Skeletal muscle tissue (tissue), 4 donors: ENCODE results near the gene SLC29A1. TPM values are rescaled to one million over a fixed set of nuclear protein-coding genes. Genes with fewer than 3 reads are reported as not detected.

ENCODE experiments used
- H3K27ac ChIP-seq: one replicate; pipeline ENCODE4 v1.7.0; 2013; ENCODE audit warnings: mild to moderate bottlenecking, low read depth, low read length, inconsistent platforms
- H3K27me3 ChIP-seq, 3 donors: one replicate each; pipeline ENCODE4 v1.7.0; 2013; ENCODE audit warnings: low read length in 3 of 3; ENCODE audit not compliant: control insufficient read depth in 3 of 3, insufficient read depth in 3 of 3
- H3K36me3 ChIP-seq, 3 donors: one replicate each; pipeline ENCODE4 v1.7.0; 2013; ENCODE audit warnings: low read length in 3 of 3; ENCODE audit not compliant: control insufficient read depth in 3 of 3, insufficient read depth in 3 of 3
- H3K4me1 ChIP-seq, 3 donors: one replicate each; pipeline ENCODE4 v1.7.0; 2013; ENCODE audit warnings: low read length in 3 of 3, mild to moderate bottlenecking in 3 of 3; ENCODE audit not compliant: control insufficient read depth in 3 of 3, insufficient read depth in 3 of 3
- H3K4me3 ChIP-seq, 3 donors: one replicate each; pipeline ENCODE4 v1.7.0; 2013; ENCODE audit warnings: low read length in 3 of 3
- H3K9ac ChIP-seq, 3 donors: one replicate each; pipeline ENCODE4 v1.7.0; 2013; ENCODE audit warnings: low read length in 3 of 3, mild to moderate bottlenecking in 3 of 3, moderate library complexity in 2 of 3, low read depth in 1 of 3
- H3K9me3 ChIP-seq, 3 donors: one replicate each; pipeline ENCODE4 v1.7.0; 2013; ENCODE audit warnings: low read length in 3 of 3; ENCODE audit not compliant: control insufficient read depth in 3 of 3
- total RNA-seq: library from RNA; depleted of rRNA; stranded (reverse); fragments of >200 nt; gene quantifications from one replicate; pipeline ENCODE4 v1.2.3, GENCODE V29; 2014
- donor health status: Osteomylitis.

The SLC29A1 gene
- total RNA-seq, 1 donor from 2014 or later, result 14.6 TPM

GRCh38 chr6:44245912-44246662 lies 22.7 kb downstream of the SLC29A1 start:
- Histone ChIP-seq H3K27ac (peak overlapping the region; percentile 99), H3K27me3 (no peaks in the 10 kb centered on the region), H3K36me3 (peaks cover 20 to 25% (median 25%) of the 10 kb centered on the region in 3 donors), H3K4me3 (peak overlapping the region; percentile 86 to 100 (median 94)), H3K9ac (peak overlapping the region; percentile 93 to 99 (median 95)), H3K4me1 (peaks cover 22 to 47% (median 25%) of the 10 kb centered on the region in 3 donors), H3K9me3 (no peaks in the 10 kb centered on the region)

GRCh38 chr6:44246663-44247337 lies 23.4 kb downstream of the SLC29A1 start, which contains the start of gene HSP90AB1:
Gene HSP90AB1, plus strand, starts transcription at chr6:44247101. Its CDS starts 1,529 bp downstream, at chr6:44248630.
- H3K9ac ChIP-seq, result peak within 1 kb of the TSS; percentile 93 to 99 (median 95)
- H3K27ac ChIP-seq, result peak within 1 kb of the TSS; percentile 99
- H3K4me3 ChIP-seq, result peak within 1 kb of the TSS; percentile 86 to 100 (median 94)
- no peaks in the 10 kb centered on the region for H3K9me3 ChIP-seq
- H3K36me3 ChIP-seq, result peaks cover 27 to 32% (median 32%) of the 10 kb centered on the region in 3 donors
- peaks cover 22 to 47% (median 27%) of the 10 kb centered on the region in 3 donors for H3K4me1 ChIP-seq
- H3K27me3 ChIP-seq, result no peaks in the 10 kb centered on the region

- peak overlapping the region; percentile 99 for H3K27ac ChIP-seq
- H3K9ac ChIP-seq, result peak overlapping the region; percentile 93 to 99 (median 95)
- H3K9me3 ChIP-seq, result no peaks in the 10 kb centered on the region
- peaks cover 33 to 39% (median 37%) of the 10 kb centered on the region in 3 donors for H3K36me3 ChIP-seq
- H3K4me1 ChIP-seq, result peaks cover 22 to 47% (median 32%) of the 10 kb centered on the region in 3 donors
- H3K27me3 ChIP-seq, result no peaks in the 10 kb centered on the region
- H3K4me3 ChIP-seq, result peak overlapping the region; percentile 86 to 100 (median 94)
These were observed 24.2 kb downstream of the SLC29A1 start for GRCh38 chr6:44247338-44248302.

GRCh38 chr6:44248579-44248978 lies 25.2 kb downstream of the SLC29A1 start:
- H3K4me3 ChIP-seq, result peak overlapping the region; percentile 24 to 100 (median 86)
- H3K9ac ChIP-seq, result peak overlapping the region in 2 of 3 donors; percentile 4 to 93
- no peaks in the 10 kb centered on the region for H3K9me3 ChIP-seq
- peak overlapping the region; percentile 99 for H3K27ac ChIP-seq
- peaks cover 22 to 51% (median 32%) of the 10 kb centered on the region in 3 donors for H3K4me1 ChIP-seq
- H3K36me3 ChIP-seq, result peaks cover 43 to 48% (median 47%) of the 10 kb centered on the region in 3 donors
- no peaks in the 10 kb centered on the region for H3K27me3 ChIP-seq

GRCh38 chr6:44249082-44249748 lies 25.8 kb downstream of the SLC29A1 start:
- H3K27me3 ChIP-seq, result no peaks in the 10 kb centered on the region
- peak overlapping the region in 1 of 3 donors; percentile 4 for H3K9ac ChIP-seq
- peaks cover 45 to 55% (median 53%) of the 10 kb centered on the region in 3 donors for H3K36me3 ChIP-seq
- H3K4me1 ChIP-seq, result peaks cover 22 to 53% (median 32%) of the 10 kb centered on the region in 3 donors
- H3K27ac ChIP-seq, result peak overlapping the region; percentile 99
- H3K4me3 ChIP-seq, result peak overlapping the region; percentile 24 to 100 (median 86)
- H3K9me3 ChIP-seq, result no peaks in the 10 kb centered on the region

GRCh38 chr6:44250067-44250717 lies 26.8 kb downstream of the SLC29A1 start:
- no peak overlapping the region for H3K4me3 ChIP-seq
- peaks cover 55 to 64% (median 63%) of the 10 kb centered on the region in 3 donors for H3K36me3 ChIP-seq
- no peak overlapping the region for H3K9ac ChIP-seq
- H3K27me3 ChIP-seq, result no peaks in the 10 kb centered on the region
- H3K27ac ChIP-seq, result no peak overlapping the region
- peaks cover 25 to 59% (median 32%) of the 10 kb centered on the region in 3 donors for H3K4me1 ChIP-seq
- no peaks in the 10 kb centered on the region for H3K9me3 ChIP-seq

GRCh38 chr6:44250718-44251123 lies 27.3 kb downstream of the SLC29A1 start:
- Histone ChIP-seq H3K9me3 (no peaks in the 10 kb centered on the region), H3K4me1 (peaks cover 20 to 58% (median 26%) of the 10 kb centered on the region in 3 donors), H3K27ac (no peak overlapping the region), H3K36me3 (peaks cover 60 to 69% (median 64%) of the 10 kb centered on the region in 3 donors), H3K4me3 (no peak overlapping the region), H3K27me3 (no peaks in the 10 kb centered on the region), H3K9ac (no peak overlapping the region)

DNA sequence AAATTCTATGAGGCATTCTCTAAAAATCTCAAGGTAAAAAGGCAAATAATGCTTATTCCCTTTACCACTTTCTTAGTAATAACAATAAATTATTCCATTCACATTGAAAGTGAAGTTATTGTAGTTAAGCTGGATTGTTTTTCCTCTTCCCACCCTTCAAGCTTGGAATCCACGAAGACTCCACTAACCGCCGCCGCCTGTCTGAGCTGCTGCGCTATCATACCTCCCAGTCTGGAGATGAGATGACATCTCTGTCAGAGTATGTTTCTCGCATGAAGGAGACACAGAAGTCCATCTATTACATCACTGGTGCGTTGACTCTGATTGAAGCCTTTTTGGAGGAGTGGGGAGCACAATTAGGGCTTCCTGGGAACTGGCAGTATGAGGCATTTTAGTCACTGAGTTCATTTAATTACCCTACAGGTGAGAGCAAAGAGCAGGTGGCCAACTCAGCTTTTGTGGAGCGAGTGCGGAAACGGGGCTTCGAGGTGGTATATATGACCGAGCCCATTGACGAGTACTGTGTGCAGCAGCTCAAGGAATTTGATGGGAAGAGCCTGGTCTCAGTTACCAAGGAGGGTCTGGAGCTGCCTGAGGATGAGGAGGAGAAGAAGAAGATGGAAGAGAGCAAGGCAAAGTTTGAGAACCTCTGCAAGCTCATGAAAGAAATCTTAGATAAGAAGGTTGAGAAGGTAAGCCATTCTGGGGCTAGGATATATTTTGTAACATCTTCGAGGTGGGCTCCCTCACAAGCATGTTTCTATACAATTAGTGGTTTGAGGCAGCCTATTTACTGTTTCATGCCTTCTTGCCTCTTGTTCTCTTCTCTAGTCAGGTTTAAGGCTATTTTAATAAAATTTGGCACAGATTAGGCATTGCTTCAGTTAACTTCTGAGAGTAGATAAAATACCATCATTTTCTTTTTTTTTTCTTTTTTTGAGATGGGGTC lies 28.5 kb downstream of the SLC29A1 start:
- Histone ChIP-seq H3K27me3 (no peaks in the 10 kb centered on the region), H3K9ac (no peak overlapping the region), H3K4me1 (peaks cover 29 to 65% (median 34%) of the 10 kb centered on the region in 3 donors), H3K36me3 (peaks cover 62 to 71% (median 64%) of the 10 kb centered on the region in 3 donors), H3K9me3 (no peaks in the 10 kb centered on the region), H3K27ac (no peak overlapping the region), H3K4me3 (no peak overlapping the region)
